OCI-M2 (cell line): ENCODE results near the gene VCP.
A peak's percentile ranks its signal among the peaks of the same experiment; 100 is the strongest.

Experiments used
- DNase-seq: peaks from one replicate; lab custom pipeline; 2025; ENCODE audit not compliant: unreplicated experiment; lab: John Stamatoyannopoulos, UW

The VCP gene

GRCh38 chr9:35072461-35073278, at the start of gene VCP:
Gene VCP, minus strand, starts transcription at chr9:35072625. Its CDS starts 272 bp downstream, at chr9:35072353.
- peak; percentile 90 for DNase-seq

- peak; percentile 22 for DNase-seq
Measured at GRCh38 chr9:35116898-35117551, 44.6 kb upstream of the VCP start.

GRCh38 chr9:35116539-35116897, 44.1 kb upstream of the VCP start:
- no peak for DNase-seq

- peak; percentile 88 for DNase-seq
Measured at GRCh38 chr9:35115680-35116538, 43.5 kb upstream of the VCP start, which contains the start of gene ATOSB. Gene ATOSB, minus strand, starts transcription at chr9:35115862. Its CDS starts 7,588 bp downstream, at chr9:35108274.

- no peak for DNase-seq
Measured at GRCh38 chr9:35114840-35115628, 42.6 kb upstream of the VCP start.

GRCh38 chr9:35114113-35114839, 41.9 kb upstream of the VCP start:
- DNase-seq = peak; percentile 51

GRCh38 chr9:35112257-35113020, 40.0 kb upstream of the VCP start:
- no peak for DNase-seq

- peak; percentile 59 for DNase-seq
Measured at GRCh38 chr9:35111001-35111933, 38.8 kb upstream of the VCP start.

- no peak for DNase-seq
Measured at GRCh38 chr9:35110327-35110761, 37.9 kb upstream of the VCP start.

GRCh38 chr9:35108946-35109575, 36.6 kb upstream of the VCP start:
- DNase-seq = peak; percentile 70

GRCh38 chr9:35108461-35108860, 36.0 kb upstream of the VCP start:
- no peak for DNase-seq

GRCh38 chr9:35107297-35108290, 35.2 kb upstream of the VCP start:
- DNase-seq = no peak

- DNase-seq = no peak
Measured at GRCh38 chr9:35106343-35106730, 33.9 kb upstream of the VCP start.

- DNase-seq = no peak
Measured at GRCh38 chr9:35105571-35106342, 33.3 kb upstream of the VCP start.

GRCh38 chr9:35105126-35105525, 32.7 kb upstream of the VCP start:
- no peak for DNase-seq

GRCh38 chr9:35104586-35104985, 32.2 kb upstream of the VCP start:
- no peak for DNase-seq
